Retina (tissue), 1 donor: ENCODE results near the gene TCF20.

Source experiments
- DNase-seq: peaks from one replicate; pipeline ENCODE4 v3.0.0-alpha.2; 2016

TCF20 gene

DNA sequence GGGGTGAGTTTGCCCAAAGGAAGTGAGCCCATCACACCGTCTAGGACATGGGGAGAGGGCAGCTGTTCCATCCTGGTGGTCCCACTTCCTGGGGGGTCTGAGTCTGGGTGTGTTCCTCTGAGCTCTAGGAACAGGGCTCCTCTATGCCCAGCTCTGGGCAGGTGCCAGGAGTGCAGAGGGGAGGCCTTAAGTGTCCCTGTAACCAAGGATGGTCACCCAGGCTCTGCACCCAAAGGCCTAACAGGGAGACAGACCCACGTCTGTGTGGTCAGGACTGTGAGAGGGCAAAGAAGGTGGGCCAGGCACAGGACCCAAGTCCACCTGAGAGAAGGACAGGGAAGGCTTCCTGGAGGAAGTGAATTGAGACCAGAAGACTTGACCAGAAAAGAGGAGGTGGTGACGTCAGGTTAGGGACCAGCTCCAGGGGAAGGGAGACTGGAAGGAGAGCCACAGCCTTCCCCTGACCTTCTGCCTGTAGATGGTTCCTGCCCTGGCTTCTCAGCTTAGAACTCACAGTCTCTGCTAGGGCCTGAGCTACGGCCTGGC lies 11.3 kb upstream of the TCF20 start:
- DNase-seq = no peak

DNA sequence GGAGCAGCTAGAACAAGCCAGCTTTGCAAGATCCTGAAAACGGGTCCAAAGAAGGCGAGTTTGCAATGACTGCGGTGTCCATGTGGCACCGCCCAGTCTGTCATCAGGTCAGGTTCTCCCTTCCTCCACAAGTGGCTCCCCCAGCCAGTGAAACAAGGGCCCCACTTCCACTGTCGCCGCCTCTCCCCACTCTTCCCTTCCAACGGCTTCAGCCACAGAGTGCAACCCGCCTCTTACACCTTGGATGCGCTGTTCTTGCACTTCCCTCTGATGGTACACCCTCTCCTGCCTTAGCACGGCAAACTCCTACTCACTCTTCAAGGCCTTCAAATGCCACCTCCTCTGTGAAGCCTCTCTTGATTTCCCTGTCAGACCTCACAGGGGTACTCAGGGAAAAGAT lies 10.8 kb upstream of the TCF20 start:
- DNase-seq = no peak

GRCh38 chr22:42280836-42281235 lies 10.4 kb upstream of the TCF20 start:
- DNase-seq = no peak

DNA sequence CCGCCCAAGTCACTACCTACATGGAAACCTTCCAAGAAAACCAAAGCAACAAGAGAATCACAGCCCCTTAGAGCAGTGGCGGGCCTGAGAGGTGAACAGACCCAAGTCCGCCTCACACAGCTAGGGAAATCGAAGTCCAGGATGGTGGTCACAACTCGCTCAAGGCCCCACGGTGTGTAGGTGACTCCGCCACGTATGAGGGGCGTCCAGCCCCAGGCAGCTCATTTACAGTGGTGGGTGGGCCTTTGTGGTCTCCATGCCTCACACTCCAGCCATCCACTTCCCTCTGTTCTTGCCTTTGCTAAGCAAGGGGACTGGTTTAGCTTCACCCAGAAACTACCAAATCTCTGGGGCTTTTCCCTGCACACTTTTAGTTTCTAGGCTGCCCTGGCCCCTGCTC lies 9.7 kb upstream of the TCF20 start:
- DNase-seq = no peak

DNA sequence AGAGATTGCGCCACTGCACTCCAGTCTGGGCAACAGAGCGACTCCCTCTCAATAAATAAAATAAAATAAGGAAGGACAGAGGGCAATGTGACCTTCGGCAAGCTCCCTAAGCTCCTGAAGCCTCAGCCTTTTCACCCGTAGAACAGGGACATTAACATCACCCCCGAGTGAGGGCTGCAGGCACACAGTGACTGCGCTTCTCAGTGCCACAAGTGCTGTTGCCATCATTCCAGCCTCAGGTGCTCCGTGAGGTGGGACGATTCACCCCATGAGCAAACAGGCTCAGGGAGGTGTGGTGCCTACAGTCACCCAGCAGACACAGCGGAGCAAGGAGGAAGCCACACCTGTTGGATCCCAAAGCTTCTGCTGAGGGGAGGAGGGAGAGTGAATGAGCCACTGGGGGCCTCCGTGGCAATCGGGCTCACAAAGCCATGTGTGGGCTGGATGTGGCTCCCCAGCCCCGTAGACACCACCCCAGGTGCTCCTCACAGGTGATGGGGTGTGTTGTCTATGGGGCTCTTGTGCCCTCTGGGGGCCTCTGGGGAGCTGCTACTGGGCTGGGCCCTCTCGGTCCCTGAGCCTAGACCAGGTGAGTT lies 9.1 kb upstream of the TCF20 start:
- no peak for DNase-seq

- no peak for DNase-seq
Measured at GRCh38 chr22:42277988-42278776, 7.7 kb upstream of the TCF20 start.

DNA sequence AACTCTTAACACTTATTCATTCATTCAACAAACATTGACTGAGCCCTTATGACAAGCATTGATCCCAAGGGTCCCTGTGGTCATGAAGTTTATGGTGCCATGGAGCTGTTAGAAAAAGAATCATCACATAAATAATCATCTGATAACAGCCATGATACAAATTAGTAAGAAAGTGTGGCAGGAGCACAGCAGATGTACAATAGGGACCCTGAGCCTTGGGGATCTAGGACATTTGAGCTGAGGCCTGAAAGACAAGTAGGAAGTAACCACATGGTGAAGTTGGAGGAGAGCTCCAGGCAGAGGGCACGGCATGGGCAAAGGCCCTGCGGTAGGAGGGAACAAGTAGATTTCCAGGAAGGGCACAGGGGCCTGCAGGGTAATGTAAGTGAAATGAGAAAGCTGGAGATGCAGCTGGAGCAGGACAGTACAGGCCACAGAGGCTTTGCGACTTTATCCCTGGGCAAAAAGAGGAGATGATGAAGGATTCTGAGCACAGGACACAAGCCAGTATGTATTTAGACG lies 6.8 kb upstream of the TCF20 start:
- no peak for DNase-seq

DNA sequence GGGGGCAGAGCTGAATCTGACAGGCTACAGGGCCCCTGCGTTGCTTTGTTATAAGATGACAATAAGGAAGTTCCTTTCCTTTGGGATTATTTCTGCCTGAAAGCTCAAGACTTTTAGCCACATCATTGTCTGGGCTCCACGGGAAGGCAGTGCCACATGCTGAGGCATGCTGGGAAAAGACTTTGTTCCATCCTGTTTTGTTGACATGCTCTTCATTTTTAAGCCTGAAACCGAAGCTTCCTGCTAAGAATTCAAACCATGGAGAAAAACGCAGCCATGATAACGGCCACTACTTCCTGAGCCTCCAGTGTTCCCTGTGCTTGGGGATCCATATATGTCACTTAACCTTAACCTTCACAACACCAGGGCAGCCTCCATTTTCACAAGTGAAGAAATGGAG lies 5.5 kb upstream of the TCF20 start:
- no peak for DNase-seq

- DNase-seq = no peak
Measured at GRCh38 chr22:42275176-42275575, 4.7 kb upstream of the TCF20 start.

- DNase-seq = peak; percentile 85
Measured at GRCh38 chr22:42273855-42274451, 3.5 kb upstream of the TCF20 start.

- DNase-seq = no peak
Measured at GRCh38 chr22:42272431-42272999, 2.1 kb upstream of the TCF20 start.

- no peak for DNase-seq
Measured at GRCh38 chr22:42271906-42272305, 1.5 kb upstream of the TCF20 start.

- DNase-seq = no peak
Measured at GRCh38 chr22:42271191-42271813, 849 bp upstream of the TCF20 start.

DNA sequence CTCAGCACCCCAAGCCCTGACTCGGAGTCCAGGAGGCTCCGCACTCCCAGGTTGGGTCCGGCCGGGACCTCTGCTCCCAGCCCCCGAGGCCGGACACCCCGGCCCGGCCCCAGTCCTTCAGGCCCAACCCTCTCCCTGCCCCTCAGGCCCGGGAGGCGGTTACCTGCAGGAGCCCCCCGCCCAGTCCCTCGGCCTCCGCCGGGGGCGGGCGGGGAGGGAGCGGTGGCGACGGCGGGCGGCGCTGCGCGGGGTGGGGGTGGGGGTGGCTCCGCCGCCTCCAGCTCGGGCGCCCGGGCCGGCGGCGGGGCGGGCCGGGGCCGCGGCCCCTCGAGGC lies 310 bp downstream of the TCF20 start:
- DNase-seq = no peak

- DNase-seq = peak; percentile 66
Measured at GRCh38 chr22:42269432-42270175, 849 bp downstream of the TCF20 start.

- no peak for DNase-seq
Measured at GRCh38 chr22:42268852-42269410, 1.5 kb downstream of the TCF20 start.

DNA sequence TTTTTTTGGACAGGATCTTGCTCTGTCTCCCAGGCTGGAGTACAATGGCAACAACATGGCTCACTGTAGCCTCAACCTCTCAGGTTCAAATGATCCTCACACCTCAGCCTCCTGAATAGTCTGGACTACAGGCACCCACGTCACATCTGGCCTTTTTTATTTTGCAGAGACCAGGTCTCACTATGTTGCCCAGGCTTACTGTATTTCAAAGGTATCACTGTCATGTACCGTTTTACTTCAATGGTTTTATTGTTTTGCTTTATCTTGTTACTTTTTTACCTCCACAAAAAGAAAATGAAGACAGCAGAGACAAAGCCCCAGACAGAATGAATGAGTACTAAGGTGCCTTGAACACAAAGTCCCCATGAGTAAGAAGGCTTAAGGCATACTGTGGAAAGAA lies 5.1 kb downstream of the TCF20 start:
- DNase-seq = no peak

DNA sequence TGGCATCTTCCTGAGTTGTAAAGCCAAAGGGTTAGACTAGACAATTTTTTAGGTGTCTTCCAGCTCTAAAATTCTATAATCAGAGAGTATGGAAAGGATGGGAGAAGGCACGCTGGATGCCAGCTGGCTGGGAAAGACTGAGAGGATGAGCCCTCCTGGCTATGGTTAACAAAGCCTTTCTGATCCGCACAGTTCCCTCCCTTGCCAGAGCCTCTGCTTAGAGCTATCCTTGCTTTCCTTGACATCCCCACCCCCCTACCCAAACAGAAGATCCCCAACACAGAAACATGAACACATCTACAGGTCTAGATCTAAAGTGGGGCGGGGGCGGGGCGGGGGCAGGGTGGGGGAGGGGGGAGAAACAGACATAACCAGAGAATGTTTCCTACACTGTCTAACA lies 6.5 kb downstream of the TCF20 start:
- DNase-seq = no peak

DNA sequence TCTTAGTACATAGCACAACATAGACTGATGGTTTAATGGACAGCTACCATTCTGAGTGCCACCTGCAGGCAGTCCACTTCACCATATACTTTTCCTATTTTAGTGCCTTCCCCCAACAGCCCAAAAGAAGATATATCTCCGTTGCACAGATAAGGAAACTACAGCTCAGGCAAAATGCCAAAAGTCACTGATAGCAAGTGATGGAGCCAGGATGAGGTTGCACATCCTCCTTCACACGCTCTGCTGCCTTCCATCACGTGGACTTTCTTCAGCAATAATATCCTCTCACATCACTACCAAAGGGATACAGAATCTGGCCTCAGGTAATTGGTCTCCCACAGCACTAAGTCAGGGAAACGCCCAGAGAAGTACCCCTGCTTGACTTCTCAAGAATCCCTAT lies 7.5 kb downstream of the TCF20 start:
- no peak for DNase-seq

GRCh38 chr22:42261296-42261695 lies 9.2 kb downstream of the TCF20 start:
- no peak for DNase-seq

GRCh38 chr22:42258126-42258525 lies 12.3 kb downstream of the TCF20 start:
- no peak for DNase-seq

GRCh38 chr22:42257386-42257785 lies 13.1 kb downstream of the TCF20 start:
- DNase-seq = no peak
